AG09319 (cell line): ENCODE measurements around the gene KRT10.

ENCODE experiments used
- DNase-seq: peaks from one replicate; pipeline ENCODE4 v3.0.0-alpha.2; 2010; ENCODE audit warnings: low read depth; ENCODE audit errors: extremely low read depth
- TF ChIP-seq, protein P1 (sequence below): IDR thresholded peaks from 2 replicates; pipeline ENCODE4 v1.5.1; 2011; ENCODE audit warnings: low read depth, mild to moderate bottlenecking, inconsistent platforms, low read length, moderate library complexity

The KRT10 gene

DNA sequence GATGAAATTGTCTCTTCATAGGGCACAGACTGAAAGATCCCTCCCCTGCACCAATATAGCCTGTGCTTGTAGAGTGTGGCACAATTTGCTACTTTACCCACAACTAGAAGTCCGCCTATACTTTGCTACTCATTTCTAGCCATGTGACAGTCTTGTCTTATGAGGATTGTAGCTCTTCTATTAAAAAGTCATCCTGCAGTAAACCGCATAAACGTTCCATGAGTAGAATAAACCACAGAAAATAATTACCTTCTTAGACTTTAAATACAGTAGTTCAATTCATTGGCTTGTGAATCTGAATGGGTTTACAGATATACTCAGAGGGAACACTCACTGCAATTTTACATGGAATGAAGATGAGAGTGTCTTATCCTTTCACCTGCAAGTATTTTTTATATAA is 44.4 kb downstream of the KRT10 start:
- no peak for DNase-seq
- TF ChIP-seq, protein P1, sequence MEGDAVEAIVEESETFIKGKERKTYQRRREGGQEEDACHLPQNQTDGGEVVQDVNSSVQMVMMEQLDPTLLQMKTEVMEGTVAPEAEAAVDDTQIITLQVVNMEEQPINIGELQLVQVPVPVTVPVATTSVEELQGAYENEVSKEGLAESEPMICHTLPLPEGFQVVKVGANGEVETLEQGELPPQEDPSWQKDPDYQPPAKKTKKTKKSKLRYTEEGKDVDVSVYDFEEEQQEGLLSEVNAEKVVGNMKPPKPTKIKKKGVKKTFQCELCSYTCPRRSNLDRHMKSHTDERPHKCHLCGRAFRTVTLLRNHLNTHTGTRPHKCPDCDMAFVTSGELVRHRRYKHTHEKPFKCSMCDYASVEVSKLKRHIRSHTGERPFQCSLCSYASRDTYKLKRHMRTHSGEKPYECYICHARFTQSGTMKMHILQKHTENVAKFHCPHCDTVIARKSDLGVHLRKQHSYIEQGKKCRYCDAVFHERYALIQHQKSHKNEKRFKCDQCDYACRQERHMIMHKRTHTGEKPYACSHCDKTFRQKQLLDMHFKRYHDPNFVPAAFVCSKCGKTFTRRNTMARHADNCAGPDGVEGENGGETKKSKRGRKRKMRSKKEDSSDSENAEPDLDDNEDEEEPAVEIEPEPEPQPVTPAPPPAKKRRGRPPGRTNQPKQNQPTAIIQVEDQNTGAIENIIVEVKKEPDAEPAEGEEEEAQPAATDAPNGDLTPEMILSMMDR = no peak

GRCh38 chr17:40777459-40777858 is 45.0 kb downstream of the KRT10 start:
- TF ChIP-seq, protein P1 = no peak
- DNase-seq = no peak

DNA sequence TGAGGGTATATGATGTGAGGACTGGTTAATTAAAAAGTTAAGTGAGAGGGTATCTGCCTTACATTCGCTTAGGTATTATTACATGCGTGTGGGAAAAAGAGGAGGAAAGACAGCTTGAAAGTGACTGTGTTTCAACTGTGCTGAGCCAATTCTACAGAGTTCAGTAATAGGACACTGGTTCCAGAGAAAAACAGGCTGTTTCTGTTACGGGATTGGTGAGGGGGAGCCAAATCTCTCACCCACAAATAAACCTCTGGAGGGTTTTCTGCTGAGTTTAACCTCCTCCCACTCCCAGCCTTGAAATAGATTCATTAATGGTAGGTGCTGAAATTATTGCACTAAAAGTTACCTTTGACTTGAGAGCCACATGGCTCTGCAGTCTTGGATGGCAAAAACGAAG is 46.5 kb downstream of the KRT10 start:
- DNase-seq = no peak
- TF ChIP-seq, protein P1 = no peak

- TF ChIP-seq, protein P1 = no peak
- DNase-seq = no peak
Measured at GRCh38 chr17:40772101-40772500, 50.3 kb downstream of the KRT10 start, which contains the start of gene KRT26. Gene KRT26, minus strand, starts transcription at chr17:40772201. Its CDS starts 88 bp downstream, at chr17:40772113.
